ENCODE data around the gene CRADD. TPM values are rescaled to one million over a fixed set of nuclear protein-coding genes. Genes with fewer than 3 reads are reported as not detected.

CRADD gene
- total RNA-seq, 2 experiments from 2014 or later = 9.7 to 12.6 TPM

DNA sequence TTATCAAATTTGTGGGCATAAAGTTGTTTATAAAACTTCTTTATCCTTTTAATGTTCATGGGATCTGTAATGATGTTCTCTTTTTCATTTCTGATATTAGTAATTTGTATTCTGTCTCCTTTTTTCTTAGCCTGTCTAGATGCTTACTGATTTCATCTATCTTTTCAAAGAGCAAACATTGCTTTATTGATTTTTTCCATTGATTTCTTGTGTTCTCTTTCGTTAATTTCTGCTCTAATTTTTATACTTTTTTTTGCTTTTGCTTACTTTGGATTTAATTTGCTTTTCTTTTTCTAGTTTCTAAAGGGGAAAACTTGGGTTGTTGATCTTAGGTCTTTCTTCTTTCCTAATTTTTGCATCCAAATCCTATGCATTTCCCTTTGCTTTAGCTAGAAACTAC lies 42.5 kb downstream of the CRADD start:
- CTCF ChIA-PET = interaction anchor here (0.6 kb wide), 1 partner anchor 634 kb away, joined by 5 read pairs; no protein-coding TSS in a partner anchor
- Mint-ChIP-seq H3K9me3 (peaks cover 33% of the 10 kb centered on the region), H3K27ac (no peak overlapping the region), H3K27me3 (no peaks in the 10 kb centered on the region), H3K4me1 (no peaks in the 10 kb centered on the region), H3K36me3 (ENCODE audit: low read depth) (peaks cover 8% of the 10 kb centered on the region), H3K4me3 (no peak overlapping the region)
- no peak for DNase-seq
- POLR2A ChIA-PET = no interaction called here

DNA sequence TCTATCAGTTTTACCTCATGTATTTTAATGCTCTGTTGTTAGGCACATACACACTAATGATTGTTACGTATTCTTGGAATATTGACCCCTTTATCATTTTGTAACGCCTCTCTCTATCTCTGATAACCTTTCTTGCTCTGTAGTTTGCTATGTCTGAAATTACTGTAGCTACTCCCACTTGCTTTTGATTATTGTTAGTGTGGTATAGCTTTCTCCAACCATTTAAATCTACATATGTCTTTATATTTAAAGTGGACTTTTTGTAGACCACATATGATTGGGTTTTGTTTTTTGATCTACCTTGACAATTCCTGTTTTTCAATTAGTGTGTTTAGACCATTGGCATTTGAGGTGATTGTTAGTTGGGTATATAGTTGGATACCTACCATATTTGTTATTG lies 43.4 kb downstream of the CRADD start:
- Mint-ChIP-seq H3K4me3 (no peak overlapping the region), H3K27ac (no peak overlapping the region)
- POLR2A ChIA-PET = no interaction called here

DNA sequence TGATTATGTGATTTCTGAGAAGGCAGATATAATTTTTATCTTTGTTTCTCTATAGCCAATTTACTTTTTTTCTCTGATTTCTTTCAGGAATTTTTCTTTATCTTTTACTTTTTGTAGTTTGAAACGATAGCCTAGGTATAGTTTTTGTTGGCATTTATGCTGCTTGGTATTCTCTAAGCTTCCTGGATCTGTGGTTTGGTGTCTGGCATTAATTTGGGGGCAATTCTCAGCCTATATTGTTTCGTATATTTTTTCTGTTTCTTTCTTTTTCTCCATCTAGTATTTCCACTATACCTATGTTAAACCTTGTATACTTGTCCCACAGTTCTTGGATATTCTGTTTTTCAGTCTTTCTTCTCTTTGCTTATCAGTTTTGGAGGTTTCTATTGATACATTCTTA lies 45.0 kb downstream of the CRADD start:
- POLR2A ChIA-PET = no interaction called here
- H3K27ac Mint-ChIP-seq = no peak overlapping the region
- CTCF ChIA-PET = no interaction called here
- peaks cover 8% of the 10 kb centered on the region for H3K36me3 Mint-ChIP-seq (ENCODE audit: low read depth)
- peaks cover 30% of the 10 kb centered on the region for H3K9me3 Mint-ChIP-seq
- DNase-seq = no peak
- H3K4me1 Mint-ChIP-seq = no peaks in the 10 kb centered on the region
- no peaks in the 10 kb centered on the region for H3K27me3 Mint-ChIP-seq
- H3K4me3 Mint-ChIP-seq = no peak overlapping the region

More for the DNA sequence above, 43.4 kb downstream of the CRADD start:
- no peak for DNase-seq
- Mint-ChIP-seq H3K36me3 (ENCODE audit: low read depth) (peaks cover 8% of the 10 kb centered on the region), H3K27me3 (no peaks in the 10 kb centered on the region), H3K9me3 (peaks cover 33% of the 10 kb centered on the region), H3K4me1 (no peaks in the 10 kb centered on the region)
- CTCF ChIA-PET = no interaction called here

DNA sequence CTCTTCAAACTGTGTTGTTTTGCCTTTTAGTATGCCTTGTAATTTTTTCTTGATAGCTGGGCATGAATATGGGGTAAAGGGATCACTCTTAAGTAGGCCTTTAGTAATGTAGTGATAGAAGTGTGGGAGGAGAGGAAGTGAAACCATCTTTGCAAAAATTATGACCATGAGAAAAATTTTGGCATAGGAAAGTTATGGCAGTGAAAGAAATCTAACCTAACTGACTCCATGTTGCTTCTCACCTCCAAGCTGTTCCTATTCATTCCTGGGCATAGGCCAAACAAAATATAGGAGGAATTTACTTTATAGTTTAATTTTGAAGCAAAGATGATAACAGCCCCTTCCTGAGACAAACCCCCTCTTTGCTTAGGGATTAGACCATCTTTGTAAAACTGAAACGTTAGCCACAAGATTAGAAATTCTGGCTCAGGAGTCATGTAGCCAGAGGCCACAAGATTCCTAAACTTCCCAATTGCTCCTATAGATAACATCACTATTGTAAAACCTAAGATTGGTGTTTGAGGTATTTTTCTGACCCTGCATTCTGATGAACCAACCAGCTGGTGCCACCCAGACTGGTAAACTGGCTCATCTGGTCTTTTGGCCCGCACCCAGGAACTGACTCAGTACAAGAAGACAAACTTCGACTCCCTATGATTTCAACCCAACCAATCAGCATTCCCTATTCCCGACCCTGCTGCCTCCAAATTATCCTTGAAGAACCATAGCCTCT lies 45.8 kb downstream of the CRADD start:
- DNase-seq = no peak
- Mint-ChIP-seq H3K27ac (no peak overlapping the region), H3K27me3 (no peaks in the 10 kb centered on the region), H3K4me3 (no peak overlapping the region), H3K9me3 (peaks cover 26% of the 10 kb centered on the region), H3K4me1 (no peaks in the 10 kb centered on the region), H3K36me3 (ENCODE audit: low read depth) (peaks cover 5% of the 10 kb centered on the region)
- POLR2A ChIA-PET = no interaction called here
- CTCF ChIA-PET = interaction anchor here (0.5 kb wide), 1 partner anchor 378 kb away, joined by 3 read pairs; no protein-coding TSS in a partner anchor

DNA sequence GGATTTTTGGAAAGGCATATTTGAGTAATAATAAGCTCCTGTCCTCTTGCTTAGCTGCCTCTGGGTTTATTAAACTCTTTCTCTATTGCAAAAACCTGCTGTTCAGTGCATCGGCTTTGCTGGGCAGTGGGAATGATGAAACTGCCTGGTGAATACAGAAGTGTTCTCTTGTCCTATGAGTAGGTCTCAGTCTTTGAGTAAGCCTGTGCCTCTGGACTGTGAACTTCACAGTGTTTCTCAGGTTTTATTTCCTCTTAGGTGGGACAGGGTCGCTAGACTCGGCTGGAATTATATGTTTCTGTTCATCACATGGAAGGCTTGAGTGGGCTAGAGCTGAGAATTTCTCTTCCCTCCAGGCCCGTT lies 46.4 kb downstream of the CRADD start:
- no peak for DNase-seq
- POLR2A ChIA-PET = interaction anchor here (0.7 kb wide), 1 partner anchor 68 kb away, joined by 6 read pairs; no protein-coding TSS in a partner anchor
- CTCF ChIA-PET = interaction anchor here (0.5 kb wide), 1 partner anchor 377 kb away, joined by 3 read pairs; no protein-coding TSS in a partner anchor
- Mint-ChIP-seq H3K4me3 (no peak overlapping the region), H3K36me3 (ENCODE audit: low read depth) (peaks cover 2% of the 10 kb centered on the region), H3K27ac (no peak overlapping the region), H3K27me3 (no peaks in the 10 kb centered on the region), H3K4me1 (no peaks in the 10 kb centered on the region), H3K9me3 (peaks cover 22% of the 10 kb centered on the region)

DNA sequence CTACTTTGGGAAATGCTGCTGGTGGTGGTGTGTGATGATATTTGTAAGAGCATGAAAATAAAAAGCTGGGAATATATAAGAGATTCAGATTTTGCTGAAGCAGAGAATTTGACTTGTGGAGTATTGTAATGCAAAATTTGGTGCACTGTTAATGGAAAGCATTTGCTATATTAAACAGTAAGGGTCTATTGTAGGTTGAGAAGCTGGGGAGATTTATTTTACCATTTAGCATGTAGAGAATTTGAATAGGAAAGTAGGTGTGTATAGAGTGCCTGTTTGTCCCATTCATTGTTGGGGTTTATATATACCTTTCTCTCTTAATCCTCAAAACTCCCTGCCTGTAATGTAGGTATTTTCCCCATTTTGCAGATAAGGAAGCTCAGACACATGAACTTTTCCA lies 48.4 kb downstream of the CRADD start:
- H3K27me3 Mint-ChIP-seq = no peaks in the 10 kb centered on the region
- peaks cover 2% of the 10 kb centered on the region for H3K36me3 Mint-ChIP-seq (ENCODE audit: low read depth)
- no peak overlapping the region for H3K4me3 Mint-ChIP-seq
- POLR2A ChIA-PET = no interaction called here
- DNase-seq = no peak
- peaks cover 17% of the 10 kb centered on the region for H3K9me3 Mint-ChIP-seq
- CTCF ChIA-PET = interaction anchor here (0.6 to 1.1 kb wide), 4 partner anchors 16 to 186 kb away, joined by 3 read pairs; no protein-coding TSS in a partner anchor
- no peaks in the 10 kb centered on the region for H3K4me1 Mint-ChIP-seq
- no peak overlapping the region for H3K27ac Mint-ChIP-seq

DNA sequence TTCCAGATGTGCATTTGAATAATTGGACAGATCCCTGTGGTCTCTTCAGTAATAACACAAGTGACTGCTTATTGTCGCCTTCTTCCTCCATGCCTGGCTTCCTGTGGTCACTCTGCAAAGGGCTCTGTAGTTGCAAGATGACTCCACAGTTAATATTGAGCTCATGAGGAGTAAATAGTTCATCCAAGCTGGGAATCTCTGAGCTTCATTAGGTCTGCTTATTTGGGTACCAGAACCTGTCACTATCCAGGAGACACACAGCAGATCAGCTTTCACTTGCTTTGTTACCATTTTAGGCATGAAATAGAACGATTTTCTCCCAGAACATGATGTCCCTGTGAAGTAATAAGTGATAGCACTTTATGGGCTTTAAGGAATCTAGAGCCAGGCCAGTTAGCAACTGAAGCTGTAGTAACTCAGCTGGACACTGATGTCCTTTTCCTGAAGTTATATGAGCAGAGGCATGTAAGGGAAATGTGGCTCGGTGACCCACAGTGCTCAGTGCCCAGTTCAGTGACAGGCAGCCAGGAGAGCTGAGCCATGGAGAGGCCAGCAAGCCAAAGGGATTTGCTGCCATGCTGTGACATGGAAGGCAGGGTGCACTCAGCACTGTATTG lies 50.1 kb downstream of the CRADD start:
- Mint-ChIP-seq H3K36me3 (ENCODE audit: low read depth) (peaks cover 2% of the 10 kb centered on the region), H3K27ac (no peak overlapping the region), H3K4me3 (no peak overlapping the region), H3K4me1 (no peaks in the 10 kb centered on the region), H3K9me3 (peaks cover 11% of the 10 kb centered on the region), H3K27me3 (no peaks in the 10 kb centered on the region)
- CTCF ChIA-PET = interaction anchor here (1.4 kb wide), 1 partner anchor 10 kb away, joined by 3 read pairs; no protein-coding TSS in a partner anchor
- POLR2A ChIA-PET = no interaction called here
- DNase-seq = no peak

DNA sequence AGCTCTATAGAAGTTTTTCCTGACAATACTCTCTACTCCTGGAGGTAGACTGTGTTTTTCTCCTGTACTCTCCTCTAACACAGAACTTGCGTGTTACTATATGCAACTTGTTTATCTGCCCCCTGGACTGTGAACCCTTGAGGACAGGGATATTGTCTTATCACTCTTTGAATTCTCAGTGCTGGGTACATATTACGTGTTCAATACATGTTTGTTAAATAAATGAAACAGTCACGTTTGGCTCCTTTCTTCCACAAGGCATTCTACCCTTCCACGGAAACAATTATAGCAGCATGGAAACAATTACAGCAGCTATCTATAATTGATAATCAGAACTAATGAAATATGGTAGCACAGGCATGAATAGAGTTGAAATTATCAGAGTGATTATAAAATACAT lies 50.7 kb downstream of the CRADD start:
- no peaks in the 10 kb centered on the region for H3K27me3 Mint-ChIP-seq
- H3K36me3 Mint-ChIP-seq (ENCODE audit: low read depth) = no peaks in the 10 kb centered on the region
- peaks cover 7% of the 10 kb centered on the region for H3K9me3 Mint-ChIP-seq
- ChIA-PET POLR2A (no interaction called here), CTCF (no interaction called here)
- no peak for DNase-seq
- H3K4me1 Mint-ChIP-seq = no peaks in the 10 kb centered on the region
- no peak overlapping the region for H3K27ac Mint-ChIP-seq
- no peak overlapping the region for H3K4me3 Mint-ChIP-seq

DNA sequence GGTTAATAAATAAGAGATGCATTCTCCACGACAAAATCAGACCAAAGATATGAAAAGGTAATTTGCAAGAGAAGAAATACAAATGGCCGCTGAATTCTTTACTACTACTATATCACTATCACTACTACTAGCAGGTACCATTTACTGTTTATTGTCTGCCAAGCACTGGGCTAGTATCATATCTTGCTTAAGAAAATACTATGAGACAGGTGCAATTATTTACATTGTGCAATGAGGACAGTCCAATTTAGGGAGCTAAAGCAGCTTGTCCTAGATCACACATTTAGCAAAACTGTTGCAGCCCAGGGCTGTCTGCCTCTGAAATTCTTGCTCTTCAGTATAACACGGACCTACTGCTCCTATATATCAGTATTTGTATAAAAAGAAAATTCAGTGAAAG lies 52.8 kb downstream of the CRADD start:
- ChIA-PET POLR2A (no interaction called here), CTCF (no interaction called here)
- no peaks in the 10 kb centered on the region for H3K4me1 Mint-ChIP-seq
- no peaks in the 10 kb centered on the region for H3K27me3 Mint-ChIP-seq
- no peaks in the 10 kb centered on the region for H3K36me3 Mint-ChIP-seq (ENCODE audit: low read depth)
- no peaks in the 10 kb centered on the region for H3K9me3 Mint-ChIP-seq
- no peak overlapping the region for H3K27ac Mint-ChIP-seq
- no peak for DNase-seq
- no peak overlapping the region for H3K4me3 Mint-ChIP-seq

DNA sequence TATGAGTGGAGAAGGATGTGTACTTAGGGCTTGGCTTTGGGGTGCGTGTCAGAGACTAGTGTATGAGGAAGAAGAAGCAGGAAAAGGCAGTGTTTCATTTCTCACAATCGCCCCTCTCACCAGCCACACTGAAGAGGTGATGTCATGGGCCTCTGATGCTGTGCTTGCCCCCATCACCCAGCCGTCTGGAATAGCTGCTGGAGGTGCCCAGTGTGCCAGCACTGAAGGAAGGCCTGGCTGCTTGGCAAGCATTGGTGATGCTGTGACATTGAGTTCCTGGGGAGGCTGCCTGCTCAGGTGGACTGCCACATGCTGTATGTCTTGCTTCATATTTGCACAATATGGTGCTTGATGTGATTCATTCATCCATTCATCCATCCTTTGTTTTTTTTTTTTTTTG lies 56.2 kb downstream of the CRADD start:
- Mint-ChIP-seq H3K4me1 (no peaks in the 10 kb centered on the region), H3K4me3 (no peak overlapping the region), H3K27me3 (peaks cover 2% of the 10 kb centered on the region), H3K36me3 (ENCODE audit: low read depth) (no peaks in the 10 kb centered on the region), H3K27ac (no peak overlapping the region), H3K9me3 (no peaks in the 10 kb centered on the region)
- POLR2A ChIA-PET = no interaction called here
- DNase-seq = no peak
- CTCF ChIA-PET = no interaction called here

DNA sequence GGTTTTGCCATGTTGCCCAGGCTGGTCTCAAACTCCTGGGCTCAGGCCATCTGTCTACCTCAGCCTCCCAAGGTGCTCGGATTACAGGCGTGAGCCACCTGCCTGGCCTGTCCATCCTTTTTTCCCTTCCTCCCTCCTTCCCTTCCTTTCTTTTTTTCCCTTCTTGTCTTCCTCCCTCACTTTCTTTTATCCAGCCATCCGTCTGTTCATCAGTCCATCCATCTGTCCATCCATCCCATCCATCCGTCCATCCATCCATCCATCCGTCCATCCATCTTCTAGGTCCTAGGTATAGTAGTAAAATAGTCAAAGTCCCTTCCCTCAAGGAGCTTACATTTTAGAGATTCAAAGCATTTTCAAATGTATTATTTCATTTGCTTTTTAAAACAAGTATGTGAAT lies 56.8 kb downstream of the CRADD start:
- Mint-ChIP-seq H3K27me3 (peaks cover 2% of the 10 kb centered on the region), H3K27ac (no peak overlapping the region), H3K36me3 (ENCODE audit: low read depth) (no peaks in the 10 kb centered on the region), H3K9me3 (no peaks in the 10 kb centered on the region), H3K4me1 (peaks cover 2% of the 10 kb centered on the region), H3K4me3 (no peak overlapping the region)
- ChIA-PET POLR2A (no interaction called here), CTCF (interaction anchor here (1.4 kb wide), 1 partner anchor 368 kb away, joined by 4 read pairs; no protein-coding TSS in a partner anchor)
- DNase-seq = no peak

DNA sequence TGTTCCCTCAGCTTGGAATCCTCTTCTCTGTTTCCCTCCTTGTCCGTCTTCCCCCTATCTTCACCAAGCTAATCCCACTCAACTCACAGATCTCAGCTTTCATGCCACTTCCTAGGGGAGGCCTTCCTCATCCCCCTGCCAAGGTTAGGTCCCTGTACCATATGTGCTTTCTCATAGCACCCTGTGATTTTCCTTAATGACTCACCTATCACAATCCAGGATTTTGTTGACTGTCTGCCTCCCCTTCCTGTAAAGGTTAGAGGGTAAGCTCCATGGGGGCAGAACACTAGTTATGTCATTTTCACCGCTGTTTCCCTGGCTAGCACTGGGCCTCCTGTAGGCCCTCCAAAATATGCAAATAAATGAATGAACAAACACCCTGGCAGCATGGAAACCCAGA lies 57.6 kb downstream of the CRADD start:
- Mint-ChIP-seq H3K27me3 (peaks cover 2% of the 10 kb centered on the region), H3K27ac (no peak overlapping the region), H3K36me3 (ENCODE audit: low read depth) (no peaks in the 10 kb centered on the region), H3K4me1 (peaks cover 2% of the 10 kb centered on the region), H3K4me3 (no peak overlapping the region), H3K9me3 (no peaks in the 10 kb centered on the region)
- POLR2A ChIA-PET = no interaction called here
- DNase-seq = no peak
- CTCF ChIA-PET = interaction anchor here (1.2 to 1.4 kb wide), 2 partner anchors 15 to 367 kb away, joined by 3 to 4 read pairs; no protein-coding TSS in a partner anchor

DNA sequence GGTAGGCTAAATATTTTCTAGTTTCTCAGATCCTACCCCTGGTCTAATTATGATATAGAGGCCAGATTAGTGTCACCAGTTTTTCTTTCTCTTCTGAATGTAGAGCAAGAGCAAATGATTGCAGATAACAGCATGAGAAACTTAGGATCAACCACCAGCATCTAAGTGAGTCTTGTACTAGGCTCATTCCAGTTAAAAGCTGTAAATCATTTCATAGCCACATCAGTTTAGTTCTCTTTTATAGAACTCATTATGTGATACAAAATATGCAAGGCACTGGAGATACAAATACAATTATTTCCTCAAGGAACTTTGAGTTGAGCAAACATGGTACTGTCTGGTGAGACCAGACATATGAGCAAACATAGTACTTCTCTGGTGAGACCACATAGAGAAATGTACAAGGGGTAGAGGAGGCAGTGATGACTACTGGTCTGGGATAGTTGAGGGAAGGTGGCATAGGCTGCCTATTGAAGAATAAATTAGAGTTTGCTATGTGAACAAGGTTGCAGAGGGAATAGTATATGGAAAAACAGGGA lies 59.5 kb downstream of the CRADD start:
- Mint-ChIP-seq H3K4me1 (peaks cover 12% of the 10 kb centered on the region), H3K4me3 (no peak overlapping the region), H3K36me3 (ENCODE audit: low read depth) (no peaks in the 10 kb centered on the region), H3K27ac (no peak overlapping the region), H3K9me3 (no peaks in the 10 kb centered on the region), H3K27me3 (peaks cover 2% of the 10 kb centered on the region)
- ChIA-PET POLR2A (interaction anchor here (0.5 kb wide), 1 partner anchor 360 kb away, joined by 4 read pairs; no protein-coding TSS in a partner anchor), CTCF (no interaction called here)
- no peak for DNase-seq

All from activated CD4-positive, alpha-beta T cell treated with anti-CD3 and anti-CD28 coated beads, Interleukin-2, amount 10 ng/mL, durations not matched to agents 7 days and 5 days (primary cell).